Mucosa of gallbladder (tissue), 1 donor: ENCODE results near the gene CEP170B. TPM values are rescaled to one million over a fixed set of nuclear protein-coding genes. Genes with fewer than 3 reads are reported as not detected.

ENCODE experiments used
- DNase-seq: peaks from one replicate; pipeline ENCODE4 v3.0.0-alpha.2; 2020; ENCODE audit warnings: low spot score
- total RNA-seq: library from RNA; stranded (reverse); gene quantifications from one replicate; pipeline ENCODE4 v1.2.1, GENCODE V29; 2021
- donor health status: DM: no; HTN: no; CAD: no.

The CEP170B gene
- total RNA-seq, 1 donor from 2014 or later: 95.6 TPM

DNA sequence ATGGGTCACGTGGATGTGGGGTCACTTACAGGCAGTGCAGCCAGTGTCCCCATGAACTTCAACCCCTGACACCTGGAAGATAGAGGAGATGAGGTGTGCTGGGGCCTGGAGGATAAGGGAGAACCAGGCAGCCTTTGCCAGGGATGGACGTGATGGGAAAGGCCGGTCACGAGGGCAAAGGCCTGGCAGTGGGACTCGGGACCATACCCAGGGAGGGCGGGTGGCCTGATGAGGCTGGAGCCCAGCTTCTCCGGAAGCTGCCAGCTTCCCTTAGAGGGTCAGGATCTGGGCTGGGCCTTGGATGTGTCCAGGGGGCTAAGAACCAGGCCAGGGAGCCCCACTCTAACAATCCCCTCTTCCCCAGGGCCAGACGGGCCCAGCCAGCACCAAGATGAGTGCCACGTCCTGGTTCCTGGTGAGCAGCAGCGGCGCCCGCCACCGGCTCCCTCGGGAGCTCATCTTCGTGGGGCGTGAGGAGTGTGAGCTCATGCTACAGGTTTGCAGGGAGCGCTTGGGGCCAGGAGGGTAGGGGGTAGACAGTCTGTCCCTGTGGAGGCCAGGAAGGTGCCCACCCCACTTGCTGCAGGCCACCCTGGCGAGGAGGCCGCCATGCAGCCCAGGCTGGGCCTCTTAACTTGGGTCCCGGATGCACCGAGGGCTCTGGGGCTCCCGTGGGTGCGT lies 3.1 kb downstream of the CEP170B start:
- DNase-seq: no peak

DNA sequence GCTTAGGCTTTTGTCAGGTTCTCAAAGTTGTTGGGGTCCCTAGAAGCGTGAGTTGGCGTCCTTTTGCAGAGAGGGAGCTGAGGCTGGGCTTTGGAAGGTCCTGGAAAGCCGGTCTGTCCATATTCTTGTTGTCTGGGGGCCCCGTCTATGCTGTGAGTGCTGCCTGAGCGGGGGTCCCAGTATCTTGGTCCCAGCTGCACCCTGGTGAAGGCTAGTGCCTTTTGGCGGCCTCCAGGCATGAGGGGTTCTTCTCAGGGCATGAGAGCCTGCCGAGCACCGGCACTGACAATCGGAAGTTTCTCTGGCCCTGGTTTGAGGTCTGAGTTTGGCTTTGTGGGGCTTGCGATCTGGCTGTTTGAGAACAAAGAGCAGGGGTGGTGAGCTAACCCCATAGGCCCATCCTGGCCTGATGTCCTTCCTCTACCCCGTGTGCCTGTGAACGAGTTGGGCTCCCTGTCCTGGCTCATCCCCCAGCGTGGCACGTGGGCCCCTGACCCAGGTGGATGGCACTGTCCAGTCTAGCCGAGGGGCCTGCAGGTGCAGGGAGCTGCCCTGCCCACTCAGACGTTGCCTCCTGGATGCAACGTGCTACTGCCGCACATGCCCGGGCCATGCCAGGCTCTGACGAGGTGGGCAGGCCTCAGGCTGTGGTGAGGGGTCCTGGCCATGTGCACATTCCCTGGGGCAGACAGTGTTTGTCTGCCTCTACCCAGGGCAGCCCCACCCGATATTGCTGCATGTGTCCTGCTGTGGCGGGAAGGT lies 3.9 kb downstream of the CEP170B start:
- no peak for DNase-seq

DNA sequence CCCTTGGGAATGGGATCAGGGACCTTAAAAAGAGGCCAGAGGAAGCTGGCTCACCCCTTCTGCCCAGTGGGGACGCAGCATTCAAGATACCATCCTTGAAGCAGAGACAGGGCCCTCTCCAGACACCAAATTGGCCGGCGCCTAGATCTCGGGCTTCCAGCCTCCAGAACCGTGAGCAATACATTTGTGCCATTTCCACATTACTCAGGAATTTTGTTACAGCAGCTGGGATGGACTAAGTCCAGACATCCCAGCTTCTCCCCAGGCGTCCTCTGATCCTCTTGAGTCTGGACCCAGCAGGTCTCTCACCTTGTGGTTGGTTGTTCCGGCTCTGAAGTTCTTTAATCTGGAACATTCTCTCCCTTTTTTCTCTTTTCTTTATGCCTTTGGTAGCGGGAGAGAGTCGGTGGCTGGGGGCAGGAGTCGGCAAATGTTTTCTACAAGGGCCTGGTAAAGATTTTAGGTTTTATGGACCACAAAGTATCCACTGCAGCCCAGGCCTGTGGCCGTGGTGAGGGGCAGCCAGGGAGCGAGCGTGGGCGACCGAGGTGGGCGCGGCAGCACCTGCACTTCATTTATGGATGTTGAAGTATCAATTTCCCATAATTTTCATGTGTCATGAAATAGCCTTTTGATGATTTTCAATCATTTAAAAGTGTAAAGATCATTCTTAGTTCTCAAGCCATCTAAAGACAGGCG lies 4.8 kb downstream of the CEP170B start:
- DNase-seq: no peak

DNA sequence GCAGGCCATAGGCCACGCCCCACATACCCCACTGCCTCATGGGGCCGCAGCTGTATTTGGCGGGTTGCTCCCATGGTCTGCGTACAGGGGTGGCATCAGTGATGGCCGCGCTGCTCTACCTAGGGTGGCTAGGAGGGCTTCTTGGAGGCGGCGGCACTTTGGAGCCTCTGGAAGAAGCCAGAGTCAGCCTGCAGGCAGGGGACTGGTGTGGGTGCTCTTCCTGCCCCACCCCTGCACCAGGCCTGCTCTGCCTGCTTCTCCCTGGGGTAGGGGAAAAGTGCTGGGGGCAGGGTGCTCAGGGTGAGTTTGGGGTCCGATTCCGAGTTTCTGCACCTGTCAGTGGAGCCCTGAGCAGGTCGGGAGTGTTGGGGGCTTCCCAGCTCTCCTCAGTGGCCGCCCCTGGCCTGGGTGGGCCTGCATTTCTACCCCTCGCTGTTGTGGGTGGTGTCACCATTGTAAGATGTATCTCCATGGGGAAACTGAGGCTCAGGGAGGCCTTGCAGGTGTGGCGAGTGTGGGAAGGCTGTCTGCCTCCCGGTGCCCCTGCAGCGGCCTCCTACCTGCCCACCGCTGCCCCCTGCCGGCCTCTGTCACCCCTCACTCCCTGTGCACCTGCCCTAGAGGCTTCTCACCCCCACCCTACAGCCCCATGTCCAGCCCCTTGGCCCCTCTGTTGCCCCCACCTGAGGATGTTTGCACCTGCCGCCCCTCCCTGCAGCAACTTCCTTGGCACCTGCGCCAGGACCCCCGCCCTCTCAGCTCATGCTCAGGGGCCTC lies 5.5 kb downstream of the CEP170B start:
- no peak for DNase-seq

DNA sequence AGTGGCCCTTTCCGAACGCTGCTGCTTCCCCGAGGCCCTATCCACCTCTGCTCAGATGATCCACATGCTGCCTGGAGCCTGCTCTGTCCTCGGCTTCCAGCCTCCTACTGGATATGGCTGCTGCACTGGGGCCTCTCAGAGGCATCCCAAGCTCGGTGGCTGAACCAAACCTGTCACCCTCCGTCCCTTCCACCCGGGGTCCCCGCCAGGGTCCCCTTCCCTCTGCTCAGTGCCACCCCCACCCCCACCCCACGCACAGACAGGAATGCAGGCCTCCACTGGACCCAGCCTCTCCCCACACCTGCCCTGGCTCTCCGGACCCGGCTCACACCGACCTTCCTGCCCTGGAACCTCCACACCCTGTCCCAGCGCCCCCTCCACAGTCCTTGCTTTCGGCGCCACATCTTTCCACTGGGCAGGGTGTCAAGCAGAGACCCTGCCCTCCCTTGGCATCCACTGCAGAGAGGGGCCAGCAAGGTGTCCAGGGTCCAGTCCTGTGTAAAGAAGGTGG lies 6.1 kb downstream of the CEP170B start:
- DNase-seq: no peak

DNA sequence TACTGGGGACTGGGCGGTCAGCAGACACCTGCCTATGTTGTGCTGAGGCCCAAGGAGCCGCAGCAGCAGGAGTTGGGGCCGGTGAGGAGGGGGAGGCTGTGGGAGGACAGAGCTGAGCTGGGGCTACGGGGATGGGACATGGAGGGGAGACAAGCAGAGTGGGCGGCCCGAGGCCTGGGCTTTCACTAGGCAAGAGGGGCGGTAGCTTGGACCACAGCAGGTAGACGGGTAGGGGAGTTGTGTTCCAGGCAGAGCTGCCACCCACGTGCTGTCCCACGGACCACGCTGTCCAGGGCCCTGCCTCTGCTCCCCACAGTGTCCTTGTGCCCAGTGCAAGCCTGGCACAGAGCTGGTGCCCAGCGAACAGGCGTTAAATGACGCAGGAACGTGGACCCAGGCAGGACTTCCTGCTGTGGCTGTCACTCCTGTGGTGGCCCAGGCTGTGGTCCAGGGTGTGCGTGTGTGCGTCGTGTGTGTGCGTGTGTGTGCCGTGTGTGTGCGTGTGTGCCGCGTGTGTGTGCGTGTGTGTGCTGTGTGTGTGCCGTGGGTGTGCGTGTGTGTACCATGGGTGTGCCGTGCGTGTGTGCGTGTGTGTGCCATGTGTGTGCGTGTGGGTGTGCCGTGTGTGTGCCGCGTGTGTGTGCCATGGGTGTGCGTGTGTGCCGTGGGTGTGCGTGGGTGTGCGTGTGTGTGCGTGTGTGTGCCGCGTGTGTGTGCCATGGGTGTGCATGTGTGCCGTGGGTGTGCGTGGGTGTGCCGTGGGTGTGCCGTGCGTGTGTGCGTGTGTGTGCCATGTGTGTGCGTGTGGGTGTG lies 6.8 kb downstream of the CEP170B start:
- DNase-seq: no peak

DNA sequence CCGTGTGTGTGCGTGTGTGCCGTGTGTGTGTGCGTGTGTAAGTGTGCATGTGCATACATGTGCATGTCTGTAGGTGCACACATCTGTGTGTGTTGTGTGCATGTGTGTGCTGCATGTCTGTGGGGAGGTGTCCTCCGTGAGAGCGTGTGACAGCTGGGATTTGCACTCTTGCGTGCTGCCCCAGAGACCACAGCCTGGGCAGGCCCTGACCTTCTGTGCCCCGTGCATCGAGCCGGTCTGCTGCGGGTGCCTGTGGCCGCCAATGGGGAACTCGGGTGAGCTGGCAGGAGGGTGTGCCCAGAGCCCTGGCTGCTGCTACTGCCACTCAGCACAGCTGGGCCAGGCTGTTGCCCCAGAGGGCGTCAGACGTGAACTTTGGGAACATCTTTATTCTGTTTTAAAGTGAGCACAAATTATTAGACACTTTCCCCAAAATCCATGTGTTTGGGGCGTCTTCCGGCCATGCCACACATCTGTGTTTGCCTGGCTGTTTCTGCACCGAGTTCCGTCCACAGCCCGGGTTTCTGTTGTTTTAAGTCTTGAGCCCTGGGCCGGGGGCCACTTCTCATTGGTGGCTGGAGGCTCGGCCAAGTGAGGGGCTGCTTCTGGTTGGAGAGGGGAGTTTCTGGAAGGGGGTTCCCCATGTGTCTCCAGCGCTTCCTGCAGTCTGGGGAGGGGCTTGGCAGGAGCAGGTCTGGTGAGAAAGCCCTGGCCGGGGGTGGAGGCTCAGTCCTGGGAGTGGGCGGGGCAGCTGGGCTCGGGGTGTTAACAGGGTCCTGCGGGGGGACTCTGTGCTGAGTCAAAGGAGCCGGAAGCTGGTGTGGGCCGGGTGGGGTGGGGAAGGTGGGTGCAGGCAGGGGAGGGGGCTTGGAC lies 7.6 kb downstream of the CEP170B start:
- DNase-seq: no peak

DNA sequence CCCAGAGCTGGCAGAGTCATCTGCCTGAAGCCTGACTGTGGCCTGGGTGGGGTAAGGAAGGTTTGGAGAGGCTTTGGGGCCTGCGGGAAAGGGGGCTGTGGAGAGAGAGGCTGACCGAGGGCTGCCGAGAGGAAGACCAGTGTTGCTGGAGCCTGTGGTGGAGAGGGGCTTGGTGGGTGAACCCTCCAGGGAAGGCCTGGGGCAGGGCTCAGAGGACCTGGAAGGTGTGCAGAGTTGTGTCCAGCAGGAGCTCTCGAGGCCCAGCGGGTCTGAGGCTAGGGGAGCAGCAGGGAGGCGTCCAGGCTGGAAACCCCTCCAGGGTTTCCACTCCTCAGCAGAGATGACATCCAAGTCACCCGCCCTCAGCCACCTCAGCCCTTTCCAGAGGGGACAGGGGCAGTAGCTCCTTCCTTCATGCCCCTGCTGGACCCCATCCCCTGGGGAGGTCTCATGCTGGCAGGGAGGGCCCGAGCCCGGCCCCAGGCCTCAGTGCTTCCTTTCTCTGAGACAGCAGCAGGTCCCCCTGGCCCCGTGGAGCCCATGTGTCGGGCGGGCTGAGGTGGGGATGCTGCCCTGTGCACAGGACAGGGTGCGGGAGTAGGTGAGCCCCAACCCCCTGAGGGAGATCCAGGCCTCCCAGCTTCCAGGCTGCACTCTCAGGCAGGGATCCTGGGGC lies 8.4 kb downstream of the CEP170B start:
- DNase-seq: no peak

DNA sequence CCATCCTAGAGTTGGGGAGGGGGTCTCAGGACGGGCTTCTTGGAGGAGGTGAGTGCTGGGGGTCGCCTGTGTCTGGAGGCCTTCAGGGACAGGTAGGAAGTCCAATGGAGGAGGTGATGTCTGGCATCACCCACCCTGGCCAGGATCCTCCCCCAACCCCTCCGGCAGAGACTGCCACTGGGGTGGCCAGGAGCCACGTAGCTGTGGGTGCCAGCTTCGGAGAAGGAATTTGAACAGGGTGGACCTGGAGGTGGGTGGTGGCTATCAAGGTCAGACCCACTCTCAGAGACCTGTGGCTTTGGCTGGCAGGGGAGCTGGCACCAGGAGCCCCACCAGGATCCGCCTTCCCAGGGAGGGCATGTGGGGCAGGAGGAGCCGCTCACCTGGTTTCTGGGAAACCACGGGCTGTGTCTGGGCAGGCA lies 9.1 kb downstream of the CEP170B start:
- no peak for DNase-seq

DNA sequence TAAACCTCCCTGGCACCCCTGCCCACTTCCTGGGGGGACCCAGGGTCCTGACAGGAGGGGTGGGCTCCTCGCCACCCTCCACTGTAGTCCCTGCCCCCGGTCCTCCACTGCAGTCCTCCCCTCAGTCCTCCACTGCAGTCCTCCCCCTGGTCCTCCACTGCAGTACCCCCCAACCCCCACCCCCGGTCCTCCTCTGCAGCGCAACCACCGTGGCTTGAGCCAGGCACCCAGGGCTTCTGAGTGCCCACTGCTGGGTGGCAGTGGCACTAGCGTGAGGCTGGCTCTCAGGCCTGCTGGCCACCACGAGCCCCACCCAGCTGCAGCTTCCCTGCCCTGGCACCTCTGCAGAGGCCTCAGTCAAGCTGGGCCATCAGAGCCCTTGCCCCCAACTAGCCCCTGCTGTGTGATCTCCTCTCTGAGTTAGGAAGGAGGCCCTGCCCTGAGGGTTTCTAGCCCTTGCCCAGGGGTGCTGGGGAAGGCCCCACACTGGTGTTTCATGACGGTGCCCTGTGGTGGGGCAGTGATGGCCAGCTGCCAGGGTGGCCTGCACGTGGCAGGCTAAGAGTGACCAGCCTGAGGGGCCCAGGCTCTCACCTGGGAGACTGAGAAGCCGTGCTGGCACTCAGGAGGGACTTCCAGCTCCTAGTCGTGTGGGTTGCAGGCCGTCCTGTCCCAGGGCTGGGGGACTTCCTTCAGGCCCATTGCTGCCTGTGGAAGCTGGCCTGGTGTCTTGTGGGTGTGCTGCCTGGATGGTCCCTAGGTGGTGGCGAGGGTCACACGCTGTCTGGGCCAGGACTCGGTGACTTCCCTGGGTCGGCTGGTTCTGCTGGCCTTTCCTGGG lies 9.7 kb downstream of the CEP170B start:
- DNase-seq: no peak

DNA sequence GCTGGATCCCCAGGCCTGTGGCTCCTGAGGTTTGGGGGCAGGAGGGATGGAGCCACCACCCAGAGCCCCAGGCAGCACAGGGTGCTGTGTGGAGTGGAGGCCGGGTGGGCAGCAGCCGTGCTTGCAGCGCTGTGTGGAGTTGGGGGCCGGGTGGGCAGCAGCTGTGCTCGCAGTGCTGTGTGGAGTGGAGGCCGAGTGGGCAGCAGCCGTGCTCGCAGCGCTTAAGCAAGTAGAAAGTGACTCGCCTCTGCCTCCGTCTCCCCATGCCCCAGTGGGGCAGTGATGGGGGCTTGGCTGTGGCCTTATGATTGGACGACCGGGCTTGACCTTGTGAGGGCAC lies 10.3 kb downstream of the CEP170B start:
- DNase-seq: no peak

DNA sequence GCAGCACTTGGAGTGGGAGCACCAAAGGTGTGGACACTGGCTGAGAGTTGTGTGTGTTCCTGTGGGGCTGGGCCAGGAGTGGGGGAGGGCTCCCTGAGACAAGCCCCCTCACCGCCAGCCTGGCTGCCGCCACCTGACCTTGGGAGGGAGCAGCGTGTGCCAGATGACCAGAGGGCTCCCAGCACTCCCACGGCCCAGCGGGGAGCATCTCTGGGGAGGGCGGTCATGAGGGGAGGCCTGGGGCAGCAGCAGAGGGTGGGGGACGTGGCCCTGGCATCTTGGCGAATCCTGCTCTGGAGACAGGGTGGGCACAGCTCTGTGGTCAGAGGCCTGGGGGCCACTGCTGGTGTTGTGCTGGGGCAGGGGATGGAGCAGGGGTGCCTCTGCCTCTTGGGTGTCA lies 10.7 kb downstream of the CEP170B start:
- no peak for DNase-seq

DNA sequence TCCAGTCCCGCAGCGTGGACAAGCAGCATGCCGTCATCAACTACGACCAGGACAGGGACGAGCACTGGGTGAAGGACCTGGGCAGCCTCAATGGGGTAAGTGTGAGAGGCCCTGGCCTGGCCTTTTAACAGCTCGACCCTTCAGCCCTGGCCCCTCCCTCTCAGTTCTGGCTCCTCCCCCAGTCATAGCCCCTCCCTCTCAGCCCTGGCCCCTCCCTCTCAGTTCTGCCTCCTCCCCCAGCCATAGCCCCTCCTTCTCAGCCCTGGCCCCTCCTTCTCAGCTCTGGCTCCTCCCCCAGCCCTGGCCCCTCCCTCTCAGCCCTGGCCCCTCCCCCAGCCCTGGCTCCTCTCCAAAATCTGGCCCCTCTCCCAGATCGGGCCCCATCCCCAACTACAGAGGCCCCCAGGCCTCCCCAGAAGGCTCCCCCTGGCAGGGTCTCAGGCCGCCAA lies 11.2 kb downstream of the CEP170B start:
- no peak for DNase-seq

DNA sequence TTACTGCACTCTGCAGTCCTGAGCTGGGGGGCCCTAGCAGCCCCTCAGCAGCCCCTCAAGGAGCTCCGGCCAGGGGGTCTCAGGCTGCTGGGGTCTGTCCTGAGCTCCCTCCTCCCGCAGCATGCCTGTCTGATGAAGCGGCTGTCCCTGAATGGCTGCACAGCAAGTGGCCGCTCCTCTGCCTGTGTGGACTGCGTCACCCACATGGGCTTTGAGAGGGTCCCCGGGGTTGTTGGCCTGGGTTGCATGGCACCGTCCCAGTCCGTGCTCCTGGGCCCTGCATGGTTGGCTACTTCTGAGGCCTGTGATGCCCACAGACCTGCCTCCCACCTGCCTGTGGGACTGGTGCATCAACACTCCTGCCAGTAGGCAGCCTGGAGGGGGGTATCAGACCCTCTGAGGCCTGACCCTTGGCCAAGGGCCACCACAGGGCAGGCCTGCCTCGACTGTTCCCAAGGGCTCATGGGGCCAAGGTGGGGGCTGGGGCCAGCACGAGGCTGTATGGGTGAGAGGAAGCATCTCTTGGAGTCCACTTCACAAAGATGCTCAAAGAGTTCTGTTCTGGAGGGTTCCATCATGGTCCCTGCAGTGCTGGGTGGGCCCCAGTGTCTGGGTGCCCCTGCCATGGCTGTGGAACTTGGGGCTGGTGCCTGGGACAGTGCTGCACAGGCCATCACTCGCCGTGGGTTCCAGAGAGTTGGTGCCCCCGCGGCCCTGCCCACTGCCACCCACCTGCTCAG lies 12.2 kb downstream of the CEP170B start:
- DNase-seq: no peak

DNA sequence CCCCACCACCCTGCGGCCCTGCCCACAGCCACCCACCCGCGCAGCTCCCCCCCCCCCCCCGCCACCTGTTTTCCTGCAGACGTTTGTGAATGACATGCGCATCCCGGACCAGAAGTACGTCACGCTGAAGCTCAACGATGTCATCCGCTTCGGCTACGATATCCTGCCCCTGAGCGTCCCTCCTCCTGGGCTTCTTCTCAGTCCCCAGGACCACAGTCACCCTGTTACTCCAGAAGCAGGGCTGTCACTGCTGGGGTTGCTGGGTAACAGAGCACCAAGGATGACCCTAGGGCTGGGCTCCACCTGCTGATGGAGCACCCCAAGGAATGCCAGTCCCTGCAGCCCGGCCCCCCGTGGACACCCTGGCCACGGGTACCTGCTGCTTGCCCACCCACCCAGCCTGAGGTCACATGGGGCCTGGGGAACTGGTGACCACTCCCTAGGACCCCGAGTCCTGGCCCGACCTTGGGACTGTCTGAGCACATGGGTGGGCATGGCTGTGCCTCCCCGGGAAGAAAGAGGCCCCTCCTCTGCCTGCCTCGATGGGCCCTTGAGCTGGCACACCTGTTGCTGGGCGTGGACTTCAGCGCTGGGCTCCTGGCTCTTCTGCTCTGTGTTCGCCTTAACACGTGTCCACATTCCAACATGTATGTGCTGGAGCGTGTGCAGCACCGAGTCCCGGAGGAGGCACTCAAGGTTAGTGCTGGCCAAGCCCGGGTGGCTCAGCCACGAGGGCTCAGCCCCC lies 12.9 kb downstream of the CEP170B start:
- no peak for DNase-seq

DNA sequence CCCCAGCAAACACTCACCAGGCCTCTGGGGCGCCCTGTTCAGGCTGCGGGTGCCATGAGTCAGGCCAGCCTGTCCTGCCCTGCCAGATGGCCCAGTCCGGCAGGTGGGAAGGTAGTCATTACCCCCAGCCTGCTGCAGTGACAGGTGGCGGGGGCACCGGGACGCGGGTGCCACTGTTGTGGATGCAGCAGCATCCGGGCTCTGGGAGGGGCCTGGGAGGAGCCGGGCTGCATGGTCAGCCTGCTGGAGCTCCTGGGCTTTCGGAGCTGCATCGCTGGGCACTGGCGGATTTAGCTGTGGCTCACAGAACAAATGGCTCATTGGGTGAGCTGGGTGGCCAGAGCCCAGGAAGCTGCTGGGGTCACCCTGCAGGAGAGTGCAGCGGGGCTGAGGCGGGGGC lies 13.5 kb downstream of the CEP170B start:
- DNase-seq: no peak
